Measurements from ENCODE around the gene RNF166. TPM values are rescaled to one million over a fixed set of nuclear protein-coding genes. Genes with fewer than 3 reads are reported as not detected.
A peak's percentile ranks its signal among the peaks of the same experiment; 100 is the strongest.

The RNF166 gene
- total and polyA plus RNA-seq, 2 of the 13 experiments (the other 11 are each of a cell fraction or from before 2014, with no cell fraction given): 21.4 to 23.0 TPM

DNA sequence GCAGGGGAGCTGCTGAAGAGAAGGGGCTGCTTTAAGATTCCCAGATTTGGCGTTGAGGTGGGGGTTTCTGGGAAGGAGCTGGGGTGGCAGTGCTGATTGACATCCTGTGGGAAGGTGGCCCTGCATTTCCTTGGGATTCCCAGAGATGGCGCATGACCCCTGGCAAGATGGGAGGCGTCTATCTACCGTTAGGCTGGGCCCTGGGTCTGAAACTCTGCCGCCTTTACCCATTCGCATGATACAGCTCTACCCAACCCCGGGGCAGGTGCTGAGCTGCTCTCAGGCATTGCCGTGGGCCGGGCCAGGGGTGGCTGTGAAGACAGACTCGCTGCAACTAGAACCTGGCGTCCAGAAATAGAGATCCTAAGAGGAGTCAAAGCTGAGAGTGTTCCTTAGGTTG is 33.4 kb downstream of the RNF166 start (continued):
- TF ChIP-seq, protein P1, sequence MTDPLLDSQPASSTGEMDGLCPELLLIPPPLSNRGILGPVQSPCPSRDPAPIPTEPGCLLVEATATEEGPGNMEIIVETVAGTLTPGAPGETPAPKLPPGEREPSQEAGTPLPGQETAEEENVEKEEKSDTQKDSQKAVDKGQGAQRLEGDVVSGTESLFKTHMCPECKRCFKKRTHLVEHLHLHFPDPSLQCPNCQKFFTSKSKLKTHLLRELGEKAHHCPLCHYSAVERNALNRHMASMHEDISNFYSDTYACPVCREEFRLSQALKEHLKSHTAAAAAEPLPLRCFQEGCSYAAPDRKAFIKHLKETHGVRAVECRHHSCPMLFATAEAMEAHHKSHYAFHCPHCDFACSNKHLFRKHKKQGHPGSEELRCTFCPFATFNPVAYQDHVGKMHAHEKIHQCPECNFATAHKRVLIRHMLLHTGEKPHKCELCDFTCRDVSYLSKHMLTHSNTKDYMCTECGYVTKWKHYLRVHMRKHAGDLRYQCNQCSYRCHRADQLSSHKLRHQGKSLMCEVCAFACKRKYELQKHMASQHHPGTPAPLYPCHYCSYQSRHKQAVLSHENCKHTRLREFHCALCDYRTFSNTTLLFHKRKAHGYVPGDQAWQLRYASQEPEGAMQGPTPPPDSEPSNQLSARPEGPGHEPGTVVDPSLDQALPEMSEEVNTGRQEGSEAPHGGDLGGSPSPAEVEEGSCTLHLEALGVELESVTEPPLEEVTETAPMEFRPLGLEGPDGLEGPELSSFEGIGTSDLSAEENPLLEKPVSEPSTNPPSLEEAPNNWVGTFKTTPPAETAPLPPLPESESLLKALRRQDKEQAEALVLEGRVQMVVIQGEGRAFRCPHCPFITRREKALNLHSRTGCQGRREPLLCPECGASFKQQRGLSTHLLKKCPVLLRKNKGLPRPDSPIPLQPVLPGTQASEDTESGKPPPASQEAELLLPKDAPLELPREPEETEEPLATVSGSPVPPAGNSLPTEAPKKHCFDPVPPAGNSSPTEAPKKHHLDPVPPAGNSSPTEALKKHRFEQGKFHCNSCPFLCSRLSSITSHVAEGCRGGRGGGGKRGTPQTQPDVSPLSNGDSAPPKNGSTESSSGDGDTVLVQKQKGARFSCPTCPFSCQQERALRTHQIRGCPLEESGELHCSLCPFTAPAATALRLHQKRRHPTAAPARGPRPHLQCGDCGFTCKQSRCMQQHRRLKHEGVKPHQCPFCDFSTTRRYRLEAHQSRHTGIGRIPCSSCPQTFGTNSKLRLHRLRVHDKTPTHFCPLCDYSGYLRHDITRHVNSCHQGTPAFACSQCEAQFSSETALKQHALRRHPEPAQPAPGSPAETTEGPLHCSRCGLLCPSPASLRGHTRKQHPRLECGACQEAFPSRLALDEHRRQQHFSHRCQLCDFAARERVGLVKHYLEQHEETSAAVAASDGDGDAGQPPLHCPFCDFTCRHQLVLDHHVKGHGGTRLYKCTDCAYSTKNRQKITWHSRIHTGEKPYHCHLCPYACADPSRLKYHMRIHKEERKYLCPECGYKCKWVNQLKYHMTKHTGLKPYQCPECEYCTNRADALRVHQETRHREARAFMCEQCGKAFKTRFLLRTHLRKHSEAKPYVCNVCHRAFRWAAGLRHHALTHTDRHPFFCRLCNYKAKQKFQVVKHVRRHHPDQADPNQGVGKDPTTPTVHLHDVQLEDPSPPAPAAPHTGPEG (CRISPR knock-in tag; IDR thresholded peaks at IDR 0.05): no peak
- TF ChIP-seq, protein P2, sequence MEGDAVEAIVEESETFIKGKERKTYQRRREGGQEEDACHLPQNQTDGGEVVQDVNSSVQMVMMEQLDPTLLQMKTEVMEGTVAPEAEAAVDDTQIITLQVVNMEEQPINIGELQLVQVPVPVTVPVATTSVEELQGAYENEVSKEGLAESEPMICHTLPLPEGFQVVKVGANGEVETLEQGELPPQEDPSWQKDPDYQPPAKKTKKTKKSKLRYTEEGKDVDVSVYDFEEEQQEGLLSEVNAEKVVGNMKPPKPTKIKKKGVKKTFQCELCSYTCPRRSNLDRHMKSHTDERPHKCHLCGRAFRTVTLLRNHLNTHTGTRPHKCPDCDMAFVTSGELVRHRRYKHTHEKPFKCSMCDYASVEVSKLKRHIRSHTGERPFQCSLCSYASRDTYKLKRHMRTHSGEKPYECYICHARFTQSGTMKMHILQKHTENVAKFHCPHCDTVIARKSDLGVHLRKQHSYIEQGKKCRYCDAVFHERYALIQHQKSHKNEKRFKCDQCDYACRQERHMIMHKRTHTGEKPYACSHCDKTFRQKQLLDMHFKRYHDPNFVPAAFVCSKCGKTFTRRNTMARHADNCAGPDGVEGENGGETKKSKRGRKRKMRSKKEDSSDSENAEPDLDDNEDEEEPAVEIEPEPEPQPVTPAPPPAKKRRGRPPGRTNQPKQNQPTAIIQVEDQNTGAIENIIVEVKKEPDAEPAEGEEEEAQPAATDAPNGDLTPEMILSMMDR (CRISPR knock-in tag; IDR thresholded peaks at IDR 0.05): peak; percentile 46
- TF ChIP-seq PCBP1 (IDR thresholded peaks at IDR 0.05; ENCODE audit: borderline replicate concordance, low read depth, low read length): 0 out of 2 replicates have a peak, but pooled peaks have one; percentile 25
- no peak for TF ChIP-seq ISL2 (CRISPR knock-in tag; IDR thresholded peaks at IDR 0.05)

GRCh38 chr16:88671806-88672205 is 34.4 kb downstream of the RNF166 start:
- no peak overlapping the region for H3K9ac ChIP-seq (ENCODE audit: insufficient read depth, low read depth, low read length)
- H3K4me2 ChIP-seq (ENCODE audit: low read depth, low read length): no peak overlapping the region
- no peaks in the 10 kb centered on the region for H3K4me1 ChIP-seq (ENCODE audit: insufficient read depth, low read length)
- TF ChIP-seq ZNF550 (CRISPR knock-in tag; IDR thresholded peaks at IDR 0.05; ENCODE audit: borderline replicate concordance): 0 out of 2 replicates have a peak, but pooled peaks have one; percentile 32
- TF ChIP-seq, protein P3, sequence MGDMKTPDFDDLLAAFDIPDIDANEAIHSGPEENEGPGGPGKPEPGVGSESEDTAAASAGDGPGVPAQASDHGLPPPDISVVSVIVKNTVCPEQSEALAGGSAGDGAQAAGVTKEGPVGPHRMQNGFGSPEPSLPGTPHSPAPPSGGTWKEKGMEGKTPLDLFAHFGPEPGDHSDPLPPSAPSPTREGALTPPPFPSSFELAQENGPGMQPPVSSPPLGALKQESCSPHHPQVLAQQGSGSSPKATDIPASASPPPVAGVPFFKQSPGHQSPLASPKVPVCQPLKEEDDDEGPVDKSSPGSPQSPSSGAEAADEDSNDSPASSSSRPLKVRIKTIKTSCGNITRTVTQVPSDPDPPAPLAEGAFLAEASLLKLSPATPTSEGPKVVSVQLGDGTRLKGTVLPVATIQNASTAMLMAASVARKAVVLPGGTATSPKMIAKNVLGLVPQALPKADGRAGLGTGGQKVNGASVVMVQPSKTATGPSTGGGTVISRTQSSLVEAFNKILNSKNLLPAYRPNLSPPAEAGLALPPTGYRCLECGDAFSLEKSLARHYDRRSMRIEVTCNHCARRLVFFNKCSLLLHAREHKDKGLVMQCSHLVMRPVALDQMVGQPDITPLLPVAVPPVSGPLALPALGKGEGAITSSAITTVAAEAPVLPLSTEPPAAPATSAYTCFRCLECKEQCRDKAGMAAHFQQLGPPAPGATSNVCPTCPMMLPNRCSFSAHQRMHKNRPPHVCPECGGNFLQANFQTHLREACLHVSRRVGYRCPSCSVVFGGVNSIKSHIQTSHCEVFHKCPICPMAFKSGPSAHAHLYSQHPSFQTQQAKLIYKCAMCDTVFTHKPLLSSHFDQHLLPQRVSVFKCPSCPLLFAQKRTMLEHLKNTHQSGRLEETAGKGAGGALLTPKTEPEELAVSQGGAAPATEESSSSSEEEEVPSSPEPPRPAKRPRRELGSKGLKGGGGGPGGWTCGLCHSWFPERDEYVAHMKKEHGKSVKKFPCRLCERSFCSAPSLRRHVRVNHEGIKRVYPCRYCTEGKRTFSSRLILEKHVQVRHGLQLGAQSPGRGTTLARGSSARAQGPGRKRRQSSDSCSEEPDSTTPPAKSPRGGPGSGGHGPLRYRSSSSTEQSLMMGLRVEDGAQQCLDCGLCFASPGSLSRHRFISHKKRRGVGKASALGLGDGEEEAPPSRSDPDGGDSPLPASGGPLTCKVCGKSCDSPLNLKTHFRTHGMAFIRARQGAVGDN (CRISPR knock-in tag; IDR thresholded peaks at IDR 0.05): 0 out of 2 replicates have a peak, but pooled peaks have one; percentile 20
- no peak for TF ChIP-seq TOPORS (CRISPR knock-in tag; IDR thresholded peaks at IDR 0.05)
- TF ChIP-seq AKAP8 (CRISPR knock-in tag; IDR thresholded peaks at IDR 0.05): 0 out of 2 replicates have a peak, but pooled peaks have one; percentile 42
- peak; percentile 37 for TF ChIP-seq AGO2 (optimal IDR thresholded peaks at IDR 0.05; ENCODE audit: low read depth, low read length)
- no peaks in the 10 kb centered on the region; a peak in 2 of 5 replicates for H3K36me3 ChIP-seq (replicated peaks in 1 of 2; ENCODE audit: control insufficient read depth in 1 of 2, insufficient read depth in 2 of 2, low read length in 2 of 2)
- peaks cover 2% of the 10 kb centered on the region; the same call in 1 of the 2 replicates for H4K20me1 ChIP-seq (ENCODE audit: insufficient read depth, low read length)
- H3K9me3 ChIP-seq (ENCODE audit: low read length): no peaks in the 10 kb centered on the region
- H2AFZ ChIP-seq (ENCODE audit: low read length): no peak overlapping the region
- BruUV-seq (replicated peaks): no TSS peak
- DNase-seq (ENCODE audit: low spot score) (no peak), ATAC-seq (no peak), FAIRE-seq (no peak)
- H3K27me3 ChIP-seq (ENCODE audit: control insufficient read depth in 1 of 2, insufficient read depth in 2 of 2, low read length in 2 of 2): no peaks in the 10 kb centered on the region
- H3K4me3 ChIP-seq (replicated peaks in 1 of 3; ENCODE audit: insufficient read depth in 1 of 3, low read depth in 2 of 3, low read length in 3 of 3): no peak overlapping the region
- 94% methylated on average over 22 of the region's 23 CpGs for WGBS (ENCODE audit: low lambda C conversion rate)
- intact Hi-C loops (cut with micrococcal nuclease; ENCODE audit: unreplicated experiment): no loop called here
- ChIA-PET CTCF (ENCODE audit: low intra/inter-chr PET ratio, low total read pairs) (no interaction called here), POLR2A (no interaction called here)
- in situ Hi-C loops (cut with HindIII; ENCODE audit: extremely low pct_ligation_motif_present, low pct_unique_long_range_greater_than_20kb): no loop called here
- H3K79me2 ChIP-seq (ENCODE audit: insufficient read depth, low read length): peaks cover 2% of the 10 kb centered on the region
- no peak overlapping the region for H3K27ac ChIP-seq (ENCODE audit: extremely low read length, insufficient read depth, low read length)
